Neural cell (in vitro differentiated cells): ENCODE data around the gene PCDH15. TPM values are rescaled to one million over a fixed set of nuclear protein-coding genes. Genes with fewer than 3 reads are reported as not detected.

ENCODE experiments used
- H2AFZ ChIP-seq: fragments of 200-600, 300-800 bp; sonication (generic), shearing (Covaris generic); 2 replicates; pipeline ENCODE4 v1.6.0; 2014; ENCODE audit warnings: low read depth, mild to moderate bottlenecking, antibody characterized with exemption, low read length, moderate library complexity
- H3F3A ChIP-seq: fragments of 200-600 bp; shearing (Covaris generic); 2 replicates; pipeline ENCODE4 v1.6.1; 2016; ENCODE audit warnings: mild to moderate bottlenecking, moderate library complexity, mixed read lengths, antibody characterized with exemption, low read length; ENCODE audit not compliant: insufficient read depth, poor library complexity, severe bottlenecking
- H3K27ac ChIP-seq: fragments of 200-600, 300-800 bp; sonication (generic), shearing (Covaris generic); 2 replicates; pipeline ENCODE4 v1.5.1; 2014; ENCODE audit warnings: mild to moderate bottlenecking, low read length, moderate library complexity
- H3K27me3 ChIP-seq: fragments of 300-800, 200-600 bp; sonication (generic), shearing (Covaris generic); 2 replicates; pipeline ENCODE4 v1.6.0; 2014; ENCODE audit warnings: mild to moderate bottlenecking, low read depth, low read length, moderate library complexity; ENCODE audit not compliant: insufficient read depth
- H3K36me3 ChIP-seq: fragments of 300-800, 200-600 bp; sonication (generic), shearing (Covaris generic); 2 replicates; pipeline ENCODE4 v1.5.1; 2014; ENCODE audit warnings: mild to moderate bottlenecking, antibody characterized with exemption, low read length, moderate library complexity; ENCODE audit not compliant: insufficient read depth
- H3K4me2 ChIP-seq: fragments of 300-800, 200-600 bp; sonication (generic), shearing (Covaris generic); 2 replicates; pipeline ENCODE4 v1.6.0; 2014; ENCODE audit warnings: mild to moderate bottlenecking, low read length
- H3K4me3 ChIP-seq: fragments of 300-800, 200-600 bp; sonication (generic), shearing (Covaris generic); 2 replicates; pipeline ENCODE4 v1.5.1; 2014; ENCODE audit warnings: mild to moderate bottlenecking, low read length, moderate library complexity
- H3K79me2 ChIP-seq: fragments of 200-600 bp; shearing (Covaris generic); replicated peaks from 2 replicates; pipeline ENCODE4 v1.6.0; 2014; ENCODE audit warnings: mild to moderate bottlenecking, low read length, moderate library complexity; ENCODE audit not compliant: insufficient read depth
- H3K9ac ChIP-seq: fragments of 300-800, 200-600 bp; sonication (generic), shearing (Covaris generic); 2 replicates; pipeline ENCODE4 v1.6.1; 2016; ENCODE audit warnings: mild to moderate bottlenecking, low read length, mixed read lengths
- H3K9me2 ChIP-seq: fragments of 200-600 bp; shearing (Covaris generic); 2 replicates; pipeline ENCODE4 v1.6.1; 2016; ENCODE audit warnings: mild to moderate bottlenecking, low read length, mixed read lengths; ENCODE audit not compliant: insufficient read depth
- H3K9me3 ChIP-seq: fragments of 200-600, 300-800 bp; sonication (generic), shearing (Covaris generic); 2 replicates; pipeline ENCODE4 v1.6.1; 2016; ENCODE audit warnings: mild to moderate bottlenecking, mixed run types, low read length, moderate library complexity, mixed read lengths
- H4K20me1 ChIP-seq: fragments of 200-600 bp; shearing (Covaris generic); 2 replicates; pipeline ENCODE4 v1.6.1; 2016; ENCODE audit warnings: mild to moderate bottlenecking, mixed run types; ENCODE audit not compliant: insufficient read depth
- EP300 ChIP-seq: fragments of 450-650 bp; conservative IDR thresholded peaks from 2 replicates; pipeline ENCODE4 v1.6.1; 2014; ENCODE audit warnings: antibody characterized with exemption, mild to moderate bottlenecking, moderate library complexity; ENCODE audit not compliant: poor library complexity, severe bottlenecking
- EZH2 ChIP-seq: fragments of 200-600, 300-800 bp; shearing (Covaris generic), sonication (generic); IDR thresholded peaks from 2 replicates; pipeline ENCODE4 v1.6.1; 2014; ENCODE audit warnings: antibody characterized with exemption, low read length, borderline replicate concordance, mild to moderate bottlenecking; ENCODE audit not compliant: insufficient read depth, poor library complexity, severe bottlenecking
- MXI1 ChIP-seq: fragments of 450-650 bp; conservative IDR thresholded peaks from 2 replicates; pipeline ENCODE4 v1.6.1; 2014; ENCODE audit warnings: antibody characterized with exemption, mild to moderate bottlenecking; ENCODE audit not compliant: poor library complexity, severe bottlenecking
- POLR2AphosphoS5 ChIP-seq: IDR thresholded peaks from 2 replicates; pipeline ENCODE4 v1.6.1; 2012
- RAD21 ChIP-seq: fragments of 450-650 bp; conservative IDR thresholded peaks from 2 replicates; pipeline ENCODE4 v1.6.1; 2014; ENCODE audit warnings: antibody characterized with exemption, mild to moderate bottlenecking, moderate library complexity
- SMC3 ChIP-seq: fragments of 450-650 bp; conservative IDR thresholded peaks from 2 replicates; pipeline ENCODE4 v1.6.1; 2014; ENCODE audit warnings: antibody characterized with exemption, mild to moderate bottlenecking, moderate library complexity; ENCODE audit not compliant: poor library complexity
- TAF1 ChIP-seq: IDR thresholded peaks from 2 replicates; pipeline ENCODE4 v1.6.1; 2012; ENCODE audit warnings: low read depth
- polyA plus RNA-seq: library from polyadenylated mRNA; depleted of rRNA; stranded (reverse); fragments of >200 nt; gene quantifications from 2 replicates; pipeline ENCODE4 v1.2.3, GENCODE V29; 2014
- TF ChIP-seq, protein P1 (sequence below): IDR thresholded peaks from 2 replicates; pipeline ENCODE4 v1.6.1; 2012; ENCODE audit warnings: borderline replicate concordance
- TF ChIP-seq, protein P2 (sequence below): fragments of 450-650 bp; IDR thresholded peaks from 2 replicates; pipeline ENCODE4 v1.5.1; 2014; ENCODE audit warnings: antibody characterized with exemption, mild to moderate bottlenecking, moderate library complexity; ENCODE audit not compliant: poor library complexity, severe bottlenecking

The PCDH15 gene
- polyA plus RNA-seq, 1 donor from 2014 or later, result 1.2 TPM

DNA sequence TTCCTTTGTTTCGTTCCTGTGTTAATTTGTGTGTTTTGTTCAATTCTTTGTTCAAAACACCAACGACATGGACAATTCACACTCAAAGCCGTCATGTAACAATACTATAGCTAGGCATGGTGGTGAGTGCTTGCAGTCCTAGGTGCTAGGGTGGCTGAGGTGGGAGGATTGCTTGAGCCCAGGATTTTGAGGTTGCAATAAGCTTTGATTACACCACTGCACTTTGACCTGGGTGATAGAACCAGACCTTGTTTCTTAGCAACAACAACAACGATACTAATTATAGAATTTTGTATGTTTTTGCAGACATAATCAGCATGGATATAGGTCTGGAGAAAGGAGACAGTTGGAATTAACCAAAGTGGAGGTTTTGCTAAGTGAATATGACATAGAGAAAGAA is 936.2 kb downstream of the PCDH15 start:
- H3F3A ChIP-seq, result no peaks in the 10 kb centered on the region
- H3K9me2 ChIP-seq, result no peaks in the 10 kb centered on the region
- no peak overlapping the region for H3K9ac ChIP-seq
- H2AFZ ChIP-seq, result no peak overlapping the region
- H3K27me3 ChIP-seq, result no peaks in the 10 kb centered on the region
- no peak overlapping the region for H3K4me2 ChIP-seq
- no peak overlapping the region for H3K4me3 ChIP-seq
- H3K79me2 ChIP-seq, result no peaks in the 10 kb centered on the region
- no peaks in the 10 kb centered on the region for H3K36me3 ChIP-seq
- no peak overlapping the region for H3K27ac ChIP-seq
- no peaks in the 10 kb centered on the region for H3K9me3 ChIP-seq
- no peaks in the 10 kb centered on the region for H4K20me1 ChIP-seq
- TF ChIP-seq MXI1 (no peak), EP300 (no peak), POLR2AphosphoS5 (no peak), RAD21 (no peak)

GRCh38 chr10:53852450-53853175 is 948.4 kb downstream of the PCDH15 start:
- Histone ChIP-seq H3K9me3 (no peaks in the 10 kb centered on the region), H3K36me3 (no peaks in the 10 kb centered on the region), H3F3A (no peaks in the 10 kb centered on the region), H3K4me3 (no peak overlapping the region), H3K9ac (no peak overlapping the region), H3K4me2 (no peak overlapping the region), H3K9me2 (no peaks in the 10 kb centered on the region), H4K20me1 (no peaks in the 10 kb centered on the region), H2AFZ (no peak overlapping the region), H3K27ac (no peak overlapping the region), H3K79me2 (no peaks in the 10 kb centered on the region), H3K27me3 (no peaks in the 10 kb centered on the region)
- TF ChIP-seq RAD21, result no peak
- no peak for TF ChIP-seq POLR2AphosphoS5
- TF ChIP-seq SMC3, result no peak
- no peak for TF ChIP-seq TAF1
- TF ChIP-seq EZH2, result no peak
- no peak for TF ChIP-seq MXI1
- TF ChIP-seq, protein P1, sequence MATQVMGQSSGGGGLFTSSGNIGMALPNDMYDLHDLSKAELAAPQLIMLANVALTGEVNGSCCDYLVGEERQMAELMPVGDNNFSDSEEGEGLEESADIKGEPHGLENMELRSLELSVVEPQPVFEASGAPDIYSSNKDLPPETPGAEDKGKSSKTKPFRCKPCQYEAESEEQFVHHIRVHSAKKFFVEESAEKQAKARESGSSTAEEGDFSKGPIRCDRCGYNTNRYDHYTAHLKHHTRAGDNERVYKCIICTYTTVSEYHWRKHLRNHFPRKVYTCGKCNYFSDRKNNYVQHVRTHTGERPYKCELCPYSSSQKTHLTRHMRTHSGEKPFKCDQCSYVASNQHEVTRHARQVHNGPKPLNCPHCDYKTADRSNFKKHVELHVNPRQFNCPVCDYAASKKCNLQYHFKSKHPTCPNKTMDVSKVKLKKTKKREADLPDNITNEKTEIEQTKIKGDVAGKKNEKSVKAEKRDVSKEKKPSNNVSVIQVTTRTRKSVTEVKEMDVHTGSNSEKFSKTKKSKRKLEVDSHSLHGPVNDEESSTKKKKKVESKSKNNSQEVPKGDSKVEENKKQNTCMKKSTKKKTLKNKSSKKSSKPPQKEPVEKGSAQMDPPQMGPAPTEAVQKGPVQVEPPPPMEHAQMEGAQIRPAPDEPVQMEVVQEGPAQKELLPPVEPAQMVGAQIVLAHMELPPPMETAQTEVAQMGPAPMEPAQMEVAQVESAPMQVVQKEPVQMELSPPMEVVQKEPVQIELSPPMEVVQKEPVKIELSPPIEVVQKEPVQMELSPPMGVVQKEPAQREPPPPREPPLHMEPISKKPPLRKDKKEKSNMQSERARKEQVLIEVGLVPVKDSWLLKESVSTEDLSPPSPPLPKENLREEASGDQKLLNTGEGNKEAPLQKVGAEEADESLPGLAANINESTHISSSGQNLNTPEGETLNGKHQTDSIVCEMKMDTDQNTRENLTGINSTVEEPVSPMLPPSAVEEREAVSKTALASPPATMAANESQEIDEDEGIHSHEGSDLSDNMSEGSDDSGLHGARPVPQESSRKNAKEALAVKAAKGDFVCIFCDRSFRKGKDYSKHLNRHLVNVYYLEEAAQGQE, result no peak
- TF ChIP-seq, protein P2, sequence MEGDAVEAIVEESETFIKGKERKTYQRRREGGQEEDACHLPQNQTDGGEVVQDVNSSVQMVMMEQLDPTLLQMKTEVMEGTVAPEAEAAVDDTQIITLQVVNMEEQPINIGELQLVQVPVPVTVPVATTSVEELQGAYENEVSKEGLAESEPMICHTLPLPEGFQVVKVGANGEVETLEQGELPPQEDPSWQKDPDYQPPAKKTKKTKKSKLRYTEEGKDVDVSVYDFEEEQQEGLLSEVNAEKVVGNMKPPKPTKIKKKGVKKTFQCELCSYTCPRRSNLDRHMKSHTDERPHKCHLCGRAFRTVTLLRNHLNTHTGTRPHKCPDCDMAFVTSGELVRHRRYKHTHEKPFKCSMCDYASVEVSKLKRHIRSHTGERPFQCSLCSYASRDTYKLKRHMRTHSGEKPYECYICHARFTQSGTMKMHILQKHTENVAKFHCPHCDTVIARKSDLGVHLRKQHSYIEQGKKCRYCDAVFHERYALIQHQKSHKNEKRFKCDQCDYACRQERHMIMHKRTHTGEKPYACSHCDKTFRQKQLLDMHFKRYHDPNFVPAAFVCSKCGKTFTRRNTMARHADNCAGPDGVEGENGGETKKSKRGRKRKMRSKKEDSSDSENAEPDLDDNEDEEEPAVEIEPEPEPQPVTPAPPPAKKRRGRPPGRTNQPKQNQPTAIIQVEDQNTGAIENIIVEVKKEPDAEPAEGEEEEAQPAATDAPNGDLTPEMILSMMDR, result no peak
- TF ChIP-seq EP300, result no peak
